Lung (tissue), 12 donors: ENCODE results near the gene HLA-DRB1. TPM values are rescaled to one million over a fixed set of nuclear protein-coding genes. Genes with fewer than 3 reads are reported as not detected.

Experiments
- ATAC-seq: fragments of 200-7000 bp; cut with Tn5 transposase; one replicate; pipeline ENCODE4 v1.9.1; 2020; ENCODE audit warnings: moderate number of reproducible peaks; ENCODE audit not compliant: insufficient read depth, low FRiP score
- DNase-seq, 3 donors: peaks; one replicate each; pipeline ENCODE4 v3.0.0-alpha.2; 2013 to 2017
- H3K27ac ChIP-seq, 2 donors: one replicate each; pipeline ENCODE4 v1.5.1; 2013; ENCODE audit warnings: mild to moderate bottlenecking in 2 of 2, moderate library complexity in 2 of 2, control low read depth in 1 of 2, inconsistent platforms in 1 of 2, low read depth in 1 of 2, low read length in 1 of 2
- H3K27me3 ChIP-seq, 3 donors: one replicate each; pipeline ENCODE4 v1.5.1; 2013; ENCODE audit warnings: low read length in 2 of 3; ENCODE audit not compliant: control insufficient read depth in 3 of 3, insufficient read depth in 3 of 3
- H3K36me3 ChIP-seq, 4 donors: one replicate each; pipeline ENCODE4 v1.5.1; 2013; ENCODE audit warnings: low read length in 4 of 4, mild to moderate bottlenecking in 1 of 4, moderate library complexity in 1 of 4; ENCODE audit not compliant: control insufficient read depth in 4 of 4, insufficient read depth in 4 of 4
- H3K4me1 ChIP-seq, 5 donors: one replicate each; pipeline ENCODE4 v1.5.1; 2013; ENCODE audit warnings: low read length in 5 of 5, mild to moderate bottlenecking in 2 of 5, moderate library complexity in 1 of 5; ENCODE audit not compliant: control insufficient read depth in 5 of 5, insufficient read depth in 5 of 5
- H3K4me3 ChIP-seq: one replicate; pipeline ENCODE4 v1.5.1; 2013; ENCODE audit warnings: mild to moderate bottlenecking, control low read depth, moderate library complexity
- H3K9ac ChIP-seq, 2 donors: one replicate each; pipeline ENCODE4 v1.5.1; 2013; ENCODE audit warnings: low read length in 2 of 2, control low read depth in 1 of 2; ENCODE audit not compliant: insufficient read depth in 1 of 2
- H3K9me3 ChIP-seq, 4 donors: one replicate each; pipeline ENCODE4 v1.5.1; 2013; ENCODE audit warnings: low read length in 3 of 4, mild to moderate bottlenecking in 1 of 4, moderate library complexity in 1 of 4; ENCODE audit not compliant: control insufficient read depth in 4 of 4, insufficient read depth in 3 of 4
- CTCF ChIP-seq: IDR thresholded peaks from 2 replicates; pipeline ENCODE4 v1.5.1; 2012; ENCODE audit warnings: mild to moderate bottlenecking; ENCODE audit errors: control extremely low read depth, extremely low read depth
- WGBS, 2 donors: extraction: QIAGEN DNeasy Blood & Tissue Kit; methylation state at CpG; one replicate each; pipeline ENCODE4 v1.1.7; 2013; 5-methylcytosine and 5-hydroxymethylcytosine counted together
- polyA plus RNA-seq, 2 donors: library from polyadenylated mRNA; stranded (reverse); fragments of 200-250 nt; gene quantifications; one replicate each; pipeline ENCODE4 v1.2.1, GENCODE V29; 2013
- total RNA-seq, 2 donors: library from RNA; depleted of rRNA in 1 of 2; stranded (reverse); fragments of >200 nt in 1 of 2; gene quantifications; one replicate each; pipeline ENCODE4 v1.2.1, GENCODE V29; 2014 to 2021
- donor health status: control.
- donor health status: control.
- donor health status: Bipolar disorder and iron deficiency.
- donor health status: healthy.
- donor health status: DM: yes; HTN: yes; CAD: no.

HLA-DRB1 gene
- total and polyA plus RNA-seq, 4 donors = 87.1 to 479 (median 416) TPM

- H3K4me3 ChIP-seq = no peak overlapping the region
- ATAC-seq (no peak), DNase-seq (no peak)
- 60 to 73% methylated on average over 2 of the region's 2 CpGs for WGBS, 2 donors
- no peaks in the 10 kb centered on the region for H3K9me3 ChIP-seq
- H3K27ac ChIP-seq = no peak overlapping the region
- H3K36me3 ChIP-seq = no peaks in the 10 kb centered on the region
- no peaks in the 10 kb centered on the region for H3K4me1 ChIP-seq
- no peak for TF ChIP-seq CTCF
- peaks cover 0 to 15% (median 3%) of the 10 kb centered on the region in 3 donors for H3K27me3 ChIP-seq
- H3K9ac ChIP-seq = no peak overlapping the region
Measured at GRCh38 chr6:32588156-32588555, 1.5 kb downstream of the HLA-DRB1 start.

- WGBS, 2 donors = 20 to 68% methylated on average over 2 of the region's 2 CpGs
- H3K36me3 ChIP-seq = peaks cover 0 to 4% (median 0%) of the 10 kb centered on the region in 4 donors
- ATAC-seq (no peak), DNase-seq (no peak)
- H3K27me3 ChIP-seq = peaks cover 0 to 24% (median 0%) of the 10 kb centered on the region in 3 donors
- H3K4me3 ChIP-seq = no peak overlapping the region
- no peak for TF ChIP-seq CTCF
- no peak overlapping the region for H3K27ac ChIP-seq
- H3K4me1 ChIP-seq = no peaks in the 10 kb centered on the region
- H3K9ac ChIP-seq = no peak overlapping the region
- H3K9me3 ChIP-seq = no peaks in the 10 kb centered on the region
Measured at GRCh38 chr6:32583527-32583898, 6.1 kb downstream of the HLA-DRB1 start.

GRCh38 chr6:32581315-32582095 is 8.1 kb downstream of the HLA-DRB1 start:
- TF ChIP-seq CTCF = no peak
- H3K9ac ChIP-seq = no peak overlapping the region
- H3K27ac ChIP-seq = no peak overlapping the region
- ATAC-seq (no peak), DNase-seq (no peak)
- H3K27me3 ChIP-seq = peaks cover 0 to 24% (median 0%) of the 10 kb centered on the region in 3 donors
- WGBS, 2 donors = 26 to 37% methylated on average over 7 to 8 of the region's 8 CpGs
- H3K4me3 ChIP-seq = no peak overlapping the region
- peaks cover 0 to 4% (median 0%) of the 10 kb centered on the region in 4 donors for H3K36me3 ChIP-seq
- H3K9me3 ChIP-seq = no peaks in the 10 kb centered on the region
- H3K4me1 ChIP-seq = no peaks in the 10 kb centered on the region
